OCI-LY7 (cell line): ENCODE results near the gene DHODH. TPM values are rescaled to one million over a fixed set of nuclear protein-coding genes. Genes with fewer than 3 reads are reported as not detected.

Experiments
- Bru-seq: library from RNA; stranded (reverse); fragments of 400-500 nt; gene quantifications from one replicate; lab custom pipeline; 2021; lab: Mats Ljungman, UMichigan
- BruChase-seq, 2 experiments: library from RNA; stranded (reverse); fragments of 400-500 nt; gene quantifications; one replicate each; lab custom pipeline; 2021; lab: Mats Ljungman, UMichigan
- BruUV-seq: library from RNA; stranded (reverse); fragments of 400-500 nt; replicated peaks from 2 replicates; lab custom pipeline; 2021; lab: Mats Ljungman, UMichigan
- CTCF ChIA-PET: fragments of 300-600 bp; sonication (Branson Sonifier 250); formaldehyde crosslinking; loops from one replicate; lab custom pipeline; 2022; ENCODE audit warnings: antibody characterized with exemption; ENCODE audit not compliant: unreplicated experiment; lab: Charles Lee
- POLR2A ChIA-PET: fragments of 300-600 bp; sonication (Branson Sonifier 250); formaldehyde crosslinking; loops from one replicate; lab custom pipeline; 2022; ENCODE audit warnings: antibody characterized with exemption; lab: Charles Lee
- DNase-seq: peaks from one replicate; pipeline ENCODE4 v3.0.0-alpha.2; 2015; ENCODE audit warnings: low spot score
- H2AFZ ChIP-seq: fragments of 200-600 bp; sonication (generic), shearing (Covaris generic); 2 replicates; pipeline ENCODE4 v1.6.1; 2014; ENCODE audit warnings: mild to moderate bottlenecking, antibody characterized with exemption, low read length, moderate library complexity
- H3K27ac ChIP-seq: fragments of 200-600 bp; sonication (generic); 2 replicates; pipeline ENCODE4 v1.5.1; 2014; ENCODE audit warnings: mixed run types, low read depth, mild to moderate bottlenecking, moderate library complexity, low read length, inconsistent platforms; ENCODE audit not compliant: poor library complexity, severe bottlenecking
- H3K36me3 ChIP-seq: fragments of 200-600 bp; sonication (generic); 2 replicates; pipeline ENCODE4 v1.6.1; 2014; ENCODE audit warnings: mild to moderate bottlenecking, antibody characterized with exemption, low read length, moderate library complexity, mixed read lengths; ENCODE audit not compliant: insufficient read depth
- H3K4me1 ChIP-seq: fragments of 200-600 bp; sonication (generic); 2 replicates; pipeline ENCODE4 v1.5.1; 2014; ENCODE audit warnings: mild to moderate bottlenecking, low read length; ENCODE audit not compliant: insufficient read depth, poor library complexity, severe bottlenecking
- H3K4me2 ChIP-seq: fragments of 200-600 bp; sonication (generic); 2 replicates; pipeline ENCODE4 v1.6.1; 2014; ENCODE audit warnings: mild to moderate bottlenecking, low read length
- H3K4me3 ChIP-seq: fragments of 200-600 bp; sonication (generic); 2 replicates; pipeline ENCODE4 v1.5.1; 2014; ENCODE audit warnings: mild to moderate bottlenecking, low read depth, low read length; ENCODE audit not compliant: poor library complexity, severe bottlenecking
- H3K79me2 ChIP-seq: fragments of 200-600 bp; sonication (generic); 2 replicates; pipeline ENCODE4 v1.6.1; 2016; ENCODE audit warnings: low read depth, mild to moderate bottlenecking, low read length, moderate library complexity, mixed read lengths; ENCODE audit not compliant: insufficient read depth
- H3K9me2 ChIP-seq: fragments of 200-600 bp; sonication (generic); 2 replicates; pipeline ENCODE4 v1.6.1; 2016; ENCODE audit warnings: mild to moderate bottlenecking, low read length, mixed read lengths; ENCODE audit not compliant: insufficient read depth
- H3K9me3 ChIP-seq: fragments of 200-600 bp; sonication (generic); 2 replicates; pipeline ENCODE4 v1.6.1; 2014; ENCODE audit warnings: mild to moderate bottlenecking, mixed run types, low read length, mixed read lengths
- H4K20me1 ChIP-seq: fragments of 200-600 bp; sonication (generic); 2 replicates; pipeline ENCODE4 v1.6.1; 2014; ENCODE audit warnings: mild to moderate bottlenecking, antibody characterized with exemption, low read length, moderate library complexity, mixed read lengths; ENCODE audit not compliant: insufficient read depth
- EZH2phosphoT487 ChIP-seq: fragments of 200-600 bp; sonication (generic); IDR thresholded peaks from 2 replicates; pipeline ENCODE4 v1.6.1; 2018; ENCODE audit warnings: low read depth, borderline replicate concordance, mild to moderate bottlenecking, mixed run types, antibody characterized with exemption, low read length, moderate library complexity, mixed read lengths
- intact Hi-C: fragments of 100-400 bp; cut with micrococcal nuclease; formaldehyde crosslinking; loops from one replicate; pipeline ENCODE4 v1.10.0; 2022; ENCODE audit not compliant: unreplicated experiment
- long read RNA-seq: library from polyadenylated mRNA; stranded (forward); transcript quantifications from one replicate; pipeline ENCODE4 v2.0.0, GENCODE V29; 2022
- total RNA-seq, 2 experiments: library from RNA; depleted of rRNA in 1 of 2; stranded (reverse); fragments of >200 nt in 1 of 2; shearing (Covaris generic) in 1 of 2; gene quantifications; 2 replicates each; pipeline ENCODE4 v1.2.3, GENCODE V29; 2014 to 2022
- TF ChIP-seq, protein P1 (sequence below): fragments of 200-600 bp; sonication (generic); conservative IDR thresholded peaks from 2 replicates; pipeline ENCODE4 v1.5.1; 2014; ENCODE audit warnings: mild to moderate bottlenecking, antibody characterized with exemption, low read length, moderate library complexity, mixed read lengths

The DHODH gene
- total RNA-seq (2014; rRNA removed; shearing (Covaris generic)) = 12.3 and 15.7 TPM in 2 replicates
- total RNA-seq (2022) = 16.6 and 20.9 TPM in 2 replicates
- percentile 60 among the genes with signal in this experiment for Bru-seq, nascent RNA
- BruChase-seq, experiment 1, labeled RNA remaining after a 6-hour chase = percentile 55 among the genes with signal in this experiment
- BruChase-seq, experiment 2, labeled RNA remaining after a 2-hour chase = percentile 60 among the genes with signal in this experiment
- long read RNA-seq, transcript DHODH-201 (9 exons, 2,426 nt) = major isoform, 44 of 61 reads
- long read RNA-seq, partial matches to known transcripts = 6 of 61 reads
- long read RNA-seq, other reads (novel, unspliced or antisense) = 11 of 61 reads

DNA sequence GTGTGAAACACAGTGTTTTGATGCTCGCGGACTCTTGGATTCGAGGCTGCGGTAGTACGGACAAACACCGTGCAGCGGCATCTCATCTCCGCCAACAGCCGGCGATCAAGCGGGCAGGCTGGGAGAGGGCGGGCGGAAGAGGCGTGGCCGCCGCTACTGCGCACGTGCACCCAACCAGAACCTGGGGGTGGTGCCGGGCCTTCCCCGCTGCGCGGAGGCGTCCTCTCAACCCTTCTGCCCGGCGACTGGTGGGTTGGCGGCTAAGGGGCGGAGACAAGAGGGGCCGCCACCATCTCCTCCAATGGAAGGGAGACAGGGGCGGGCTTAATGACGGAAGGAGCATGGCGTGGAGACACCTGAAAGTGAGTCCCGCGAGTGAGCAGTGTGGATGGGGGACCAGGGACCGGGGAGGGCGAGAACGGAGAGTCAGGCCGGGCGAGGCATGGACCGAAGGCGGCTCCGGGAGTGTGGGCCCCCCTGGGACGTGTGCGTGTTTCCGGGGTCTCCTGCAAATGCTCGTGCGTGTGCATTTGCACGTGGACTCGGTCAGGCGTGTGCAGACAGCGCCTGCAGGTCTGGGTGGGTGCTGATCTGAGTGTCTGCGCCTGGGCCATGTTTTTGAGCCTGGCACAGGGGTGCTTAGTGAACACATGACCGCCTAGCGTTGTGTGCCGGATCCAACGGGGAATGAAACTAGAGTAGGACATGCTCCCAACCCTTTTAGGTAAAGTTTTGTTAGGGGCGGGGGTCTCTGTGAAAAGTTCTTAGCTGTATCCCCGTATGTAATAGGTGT lies at the start of gene DHODH:
Gene DHODH (plus strand): TSS at position 321 of the 793 bp plus-strand sequence. CDS start 21 bp downstream, at position 342.
- CTCF ChIA-PET = no interaction called here
- Histone ChIP-seq H3K27ac (peak within 1 kb of the TSS; percentile 52), H2AFZ (peak within 1 kb of the TSS; percentile 72), H3K9me3 (no peaks in the 10 kb centered on the region), H3K4me3 (peak within 1 kb of the TSS; percentile 79), H3K9me2 (no peaks in the 10 kb centered on the region), H3K4me1 (peaks cover 6% of the 10 kb centered on the region), H3K4me2 (peak within 1 kb of the TSS; percentile 65), H3K79me2 (peaks cover 10% of the 10 kb centered on the region; the same call in 1 of the 2 replicates), H4K20me1 (no peaks in the 10 kb centered on the region), H3K36me3 (peaks cover 18% of the 10 kb centered on the region; the same call in 1 of the 2 replicates)
- POLR2A ChIA-PET = interaction anchor here (0.6 kb wide), 1 partner anchor 532 kb away, joined by 4 read pairs; no protein-coding TSS in a partner anchor
- no TSS peak for BruUV-seq
- TF ChIP-seq EZH2phosphoT487 = no peak
- TF ChIP-seq, protein P1, sequence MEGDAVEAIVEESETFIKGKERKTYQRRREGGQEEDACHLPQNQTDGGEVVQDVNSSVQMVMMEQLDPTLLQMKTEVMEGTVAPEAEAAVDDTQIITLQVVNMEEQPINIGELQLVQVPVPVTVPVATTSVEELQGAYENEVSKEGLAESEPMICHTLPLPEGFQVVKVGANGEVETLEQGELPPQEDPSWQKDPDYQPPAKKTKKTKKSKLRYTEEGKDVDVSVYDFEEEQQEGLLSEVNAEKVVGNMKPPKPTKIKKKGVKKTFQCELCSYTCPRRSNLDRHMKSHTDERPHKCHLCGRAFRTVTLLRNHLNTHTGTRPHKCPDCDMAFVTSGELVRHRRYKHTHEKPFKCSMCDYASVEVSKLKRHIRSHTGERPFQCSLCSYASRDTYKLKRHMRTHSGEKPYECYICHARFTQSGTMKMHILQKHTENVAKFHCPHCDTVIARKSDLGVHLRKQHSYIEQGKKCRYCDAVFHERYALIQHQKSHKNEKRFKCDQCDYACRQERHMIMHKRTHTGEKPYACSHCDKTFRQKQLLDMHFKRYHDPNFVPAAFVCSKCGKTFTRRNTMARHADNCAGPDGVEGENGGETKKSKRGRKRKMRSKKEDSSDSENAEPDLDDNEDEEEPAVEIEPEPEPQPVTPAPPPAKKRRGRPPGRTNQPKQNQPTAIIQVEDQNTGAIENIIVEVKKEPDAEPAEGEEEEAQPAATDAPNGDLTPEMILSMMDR = no peak
- intact Hi-C loops = loop anchor here (1.0 to 2.0 kb wide), 3 partner anchors 85 to 126 kb away; partner anchors contain the start of genes DHX38, IST1 and TXNL4B
- DNase-seq = peak; percentile 98

DNA sequence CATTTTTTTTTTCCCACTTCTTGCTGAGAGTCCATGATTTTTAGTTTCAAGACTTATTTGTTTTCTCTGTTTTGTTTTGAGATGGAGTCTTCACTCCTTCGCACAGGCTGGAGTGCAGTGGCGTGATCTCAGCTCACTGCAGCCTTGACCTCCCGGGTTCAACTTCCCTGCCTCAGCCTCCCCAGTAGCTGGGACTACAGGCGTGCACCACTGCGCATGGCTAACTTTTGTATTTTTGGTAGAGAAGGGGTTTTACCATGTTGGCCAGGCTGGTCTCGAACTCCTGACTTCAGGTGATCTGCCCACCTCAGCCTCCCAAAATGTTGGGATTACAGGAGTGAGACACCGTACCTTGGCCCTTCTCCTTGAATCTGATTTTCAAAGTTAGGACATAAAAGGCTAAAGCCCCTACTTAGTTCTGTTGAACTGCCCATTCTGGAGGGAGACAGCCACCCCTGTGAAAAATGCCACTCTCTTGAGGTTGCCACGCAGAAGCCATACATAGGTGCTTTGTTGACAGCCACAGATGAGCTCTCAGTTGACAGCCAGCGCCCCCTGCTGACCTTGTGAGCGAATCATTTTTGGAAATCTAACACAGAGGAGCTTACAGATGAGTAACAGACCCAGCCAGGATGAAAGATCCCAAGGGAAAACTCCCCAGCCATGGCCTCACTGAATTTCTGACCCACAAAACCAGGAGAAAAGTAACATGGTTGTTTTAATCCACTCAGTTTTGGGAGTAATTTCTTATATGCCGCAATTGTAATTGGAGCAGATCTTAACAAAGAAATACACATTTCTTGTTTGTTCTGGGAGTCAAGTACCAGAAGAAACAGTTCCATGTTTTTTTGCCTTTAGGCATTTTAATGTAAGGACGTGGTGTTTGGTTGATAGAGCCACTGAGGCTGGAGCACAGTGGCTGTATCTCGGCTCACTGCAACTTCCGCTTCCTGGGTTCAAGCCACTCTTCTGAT lies 47.2 kb upstream of the DHODH start:
- BruUV-seq = no TSS peak
- Histone ChIP-seq H3K79me2 (no peaks in the 10 kb centered on the region), H3K9me3 (peaks cover 9% of the 10 kb centered on the region; the same call in 1 of the 2 replicates), H3K4me3 (no peak overlapping the region), H3K9me2 (no peaks in the 10 kb centered on the region), H3K27ac (peak overlapping the region; percentile 58), H3K36me3 (no peaks in the 10 kb centered on the region; the same call in 1 of the 2 replicates), H3K4me2 (peak overlapping the region; percentile 54; the same call in 1 of the 2 replicates), H4K20me1 (no peaks in the 10 kb centered on the region), H2AFZ (peak overlapping the region; percentile 44; the same call in 1 of the 2 replicates), H3K4me1 (peaks cover 57% of the 10 kb centered on the region)
- POLR2A ChIA-PET = interaction anchor here (0.5 to 1.4 kb wide), 6 partner anchors 14 to 346 kb away, joined by 3 to 4 read pairs (median 3); no protein-coding TSS in a partner anchor
- CTCF ChIA-PET = interaction anchor here (0.6 to 0.7 kb wide), 2 partner anchors 76 to 79 kb away, joined by 4 to 6 read pairs; no protein-coding TSS in a partner anchor
- peak; percentile 90 for DNase-seq
- intact Hi-C loops = loop anchor here (1.0 to 5.0 kb wide), 10 partner anchors 66 to 394 kb away; partner anchors contain the start of genes AP1G1, ATXN1L, DHX38 and IST1
- no peak for TF ChIP-seq EZH2phosphoT487
- TF ChIP-seq, protein P1 = peak; percentile 96
